OCI-LY1 (cell line): Measurements from ENCODE around the gene PPP1R7.

ENCODE experiments used
- H2AFZ ChIP-seq: fragments of 200-600 bp; sonication (generic), shearing (Covaris generic); 2 replicates; pipeline ENCODE4 v1.6.0; 2014; ENCODE audit warnings: antibody characterized with exemption, mild to moderate bottlenecking, low read length
- H3F3A ChIP-seq: fragments of 200-600 bp; sonication (generic), shearing (Covaris generic); 2 replicates; pipeline ENCODE4 v1.6.0; 2014; ENCODE audit warnings: mild to moderate bottlenecking, antibody characterized with exemption, low read length, moderate library complexity; ENCODE audit not compliant: insufficient read depth
- H3K27ac ChIP-seq: fragments of 200-600 bp; sonication (generic); 2 replicates; pipeline ENCODE4 v1.5.1; 2014; ENCODE audit warnings: low read length, mixed run types, mild to moderate bottlenecking, low read depth; ENCODE audit not compliant: poor library complexity, severe bottlenecking
- H3K27me3 ChIP-seq: fragments of 200-600 bp; sonication (generic); 2 replicates; pipeline ENCODE4 v1.6.0; 2014; ENCODE audit warnings: antibody characterized with exemption, mild to moderate bottlenecking, low read length, moderate library complexity; ENCODE audit not compliant: insufficient read depth
- H3K36me3 ChIP-seq: fragments of 200-600 bp; sonication (generic); 2 replicates; pipeline ENCODE4 v1.6.1; 2014; ENCODE audit warnings: mild to moderate bottlenecking, antibody characterized with exemption, low read length, moderate library complexity, mixed read lengths; ENCODE audit not compliant: insufficient read depth
- H3K4me1 ChIP-seq: fragments of 200-600 bp; sonication (generic); 2 replicates; pipeline ENCODE4 v1.5.1; 2014; ENCODE audit warnings: mild to moderate bottlenecking, low read length, moderate library complexity; ENCODE audit not compliant: insufficient read depth, severe bottlenecking
- H3K4me2 ChIP-seq: fragments of 200-600 bp; sonication (generic), shearing (Covaris generic); 2 replicates; pipeline ENCODE4 v1.6.1; 2014; ENCODE audit warnings: low read length
- H3K4me3 ChIP-seq: fragments of 200-600 bp; sonication (generic); 2 replicates; pipeline ENCODE4 v1.5.1; 2014; ENCODE audit warnings: low read length, low read depth, mild to moderate bottlenecking, mixed read lengths; ENCODE audit not compliant: poor library complexity, severe bottlenecking
- H3K79me2 ChIP-seq: fragments of 200-600 bp; shearing (Covaris generic); 2 replicates; pipeline ENCODE4 v1.6.1; 2016; ENCODE audit warnings: mixed run types, low read length, mixed read lengths; ENCODE audit not compliant: insufficient read depth
- H3K9ac ChIP-seq: fragments of 200-600 bp; sonication (generic), shearing (Covaris generic); 2 replicates; pipeline ENCODE4 v1.6.1; 2014; ENCODE audit warnings: mild to moderate bottlenecking, low read length, mixed read lengths
- H3K9me2 ChIP-seq: fragments of 200-600 bp; sonication (generic), shearing (Covaris generic); 2 replicates; pipeline ENCODE4 v1.6.1; 2014; ENCODE audit warnings: low read depth, mild to moderate bottlenecking, low read length, mixed read lengths
- H3K9me3 ChIP-seq: fragments of 200-600 bp; shearing (Covaris generic); 2 replicates; pipeline ENCODE4 v1.6.1; 2014; ENCODE audit warnings: low read length, mixed read lengths
- H4K20me1 ChIP-seq: fragments of 200-600 bp; sonication (generic), shearing (Covaris generic); 2 replicates; pipeline ENCODE4 v1.6.0; 2016; ENCODE audit warnings: mild to moderate bottlenecking, low read length; ENCODE audit not compliant: insufficient read depth
- EZH2 ChIP-seq: fragments of 200-600 bp; sonication (generic), shearing (Covaris generic); IDR thresholded peaks from 2 replicates; pipeline ENCODE4 v1.8.0; 2017; ENCODE audit warnings: borderline replicate concordance, mixed run types, mild to moderate bottlenecking, antibody characterized with exemption, low read length, moderate library complexity, mixed read lengths
- TF ChIP-seq, protein P1 (sequence below): fragments of 200-600 bp; sonication (generic), shearing (Covaris generic); IDR thresholded peaks from 2 replicates; pipeline ENCODE4 v1.5.1; 2017; ENCODE audit warnings: mild to moderate bottlenecking, antibody characterized with exemption, low read length, moderate library complexity, mixed read lengths

The PPP1R7 gene

DNA sequence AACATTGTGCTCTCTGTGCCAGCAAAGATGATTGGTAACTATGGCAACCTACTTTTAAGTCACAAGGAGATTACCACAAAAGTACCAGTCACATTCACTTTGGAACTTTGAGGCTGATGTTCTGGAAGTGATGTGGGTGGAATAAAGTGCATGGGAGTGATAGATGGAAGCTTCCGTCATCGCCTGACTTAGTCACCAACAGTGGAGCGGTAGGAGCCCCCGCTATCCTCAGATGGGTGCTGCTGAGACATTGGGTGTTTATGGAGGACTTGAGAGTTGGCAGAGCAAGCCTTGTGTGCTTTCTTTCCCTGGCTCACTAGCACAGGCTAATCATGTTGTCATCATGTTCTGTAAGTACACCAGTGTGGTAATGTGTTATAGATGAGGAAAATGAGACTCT lies 4.6 kb downstream of the PPP1R7 start:
- Histone ChIP-seq H2AFZ (no peak overlapping the region), H4K20me1 (no peaks in the 10 kb centered on the region), H3K9me2 (no peaks in the 10 kb centered on the region), H3K27me3 (no peaks in the 10 kb centered on the region), H3K36me3 (peaks cover 50% of the 10 kb centered on the region), H3K79me2 (peaks cover 13% of the 10 kb centered on the region; the same call in 1 of the 2 replicates), H3K4me2 (no peak overlapping the region), H3K4me3 (no peak overlapping the region), H3K9me3 (no peaks in the 10 kb centered on the region), H3K9ac (no peak overlapping the region), H3K27ac (no peak overlapping the region), H3F3A (no peaks in the 10 kb centered on the region), H3K4me1 (peaks cover 13% of the 10 kb centered on the region)
- no peak for TF ChIP-seq EZH2
- TF ChIP-seq, protein P1, sequence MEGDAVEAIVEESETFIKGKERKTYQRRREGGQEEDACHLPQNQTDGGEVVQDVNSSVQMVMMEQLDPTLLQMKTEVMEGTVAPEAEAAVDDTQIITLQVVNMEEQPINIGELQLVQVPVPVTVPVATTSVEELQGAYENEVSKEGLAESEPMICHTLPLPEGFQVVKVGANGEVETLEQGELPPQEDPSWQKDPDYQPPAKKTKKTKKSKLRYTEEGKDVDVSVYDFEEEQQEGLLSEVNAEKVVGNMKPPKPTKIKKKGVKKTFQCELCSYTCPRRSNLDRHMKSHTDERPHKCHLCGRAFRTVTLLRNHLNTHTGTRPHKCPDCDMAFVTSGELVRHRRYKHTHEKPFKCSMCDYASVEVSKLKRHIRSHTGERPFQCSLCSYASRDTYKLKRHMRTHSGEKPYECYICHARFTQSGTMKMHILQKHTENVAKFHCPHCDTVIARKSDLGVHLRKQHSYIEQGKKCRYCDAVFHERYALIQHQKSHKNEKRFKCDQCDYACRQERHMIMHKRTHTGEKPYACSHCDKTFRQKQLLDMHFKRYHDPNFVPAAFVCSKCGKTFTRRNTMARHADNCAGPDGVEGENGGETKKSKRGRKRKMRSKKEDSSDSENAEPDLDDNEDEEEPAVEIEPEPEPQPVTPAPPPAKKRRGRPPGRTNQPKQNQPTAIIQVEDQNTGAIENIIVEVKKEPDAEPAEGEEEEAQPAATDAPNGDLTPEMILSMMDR = no peak

DNA sequence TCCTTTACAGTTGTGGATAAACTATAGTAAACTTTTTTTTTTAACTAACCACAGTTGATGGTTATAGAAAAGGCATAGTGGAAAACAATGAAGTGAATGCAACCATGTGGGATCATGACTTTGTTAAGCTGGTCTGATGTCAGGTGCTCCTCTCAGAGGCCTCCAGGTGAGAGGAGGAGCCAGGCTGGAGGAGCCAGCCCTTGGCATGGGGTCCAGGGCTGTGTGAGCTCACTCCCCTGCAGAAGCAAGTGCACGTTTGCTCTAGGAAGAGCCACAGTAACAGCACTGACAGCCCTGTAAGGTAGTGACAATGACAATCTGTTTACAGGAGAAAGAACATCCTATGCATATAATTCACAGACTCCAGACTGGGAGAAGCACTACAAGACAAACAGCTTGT lies 5.7 kb downstream of the PPP1R7 start:
- H4K20me1 ChIP-seq = no peaks in the 10 kb centered on the region
- peaks cover 9% of the 10 kb centered on the region; the same call in 1 of the 2 replicates for H3K79me2 ChIP-seq
- H3K9ac ChIP-seq = no peak overlapping the region
- H3K27me3 ChIP-seq = no peaks in the 10 kb centered on the region
- no peak overlapping the region for H3K4me2 ChIP-seq
- no peaks in the 10 kb centered on the region for H3K9me3 ChIP-seq
- peaks cover 57% of the 10 kb centered on the region for H3K36me3 ChIP-seq
- no peaks in the 10 kb centered on the region for H3F3A ChIP-seq
- H3K4me1 ChIP-seq = peaks cover 12% of the 10 kb centered on the region
- no peak overlapping the region for H3K27ac ChIP-seq
- TF ChIP-seq, protein P1 = no peak
- no peak for TF ChIP-seq EZH2
- no peak overlapping the region for H3K4me3 ChIP-seq
- H2AFZ ChIP-seq = no peak overlapping the region
- H3K9me2 ChIP-seq = no peaks in the 10 kb centered on the region

DNA sequence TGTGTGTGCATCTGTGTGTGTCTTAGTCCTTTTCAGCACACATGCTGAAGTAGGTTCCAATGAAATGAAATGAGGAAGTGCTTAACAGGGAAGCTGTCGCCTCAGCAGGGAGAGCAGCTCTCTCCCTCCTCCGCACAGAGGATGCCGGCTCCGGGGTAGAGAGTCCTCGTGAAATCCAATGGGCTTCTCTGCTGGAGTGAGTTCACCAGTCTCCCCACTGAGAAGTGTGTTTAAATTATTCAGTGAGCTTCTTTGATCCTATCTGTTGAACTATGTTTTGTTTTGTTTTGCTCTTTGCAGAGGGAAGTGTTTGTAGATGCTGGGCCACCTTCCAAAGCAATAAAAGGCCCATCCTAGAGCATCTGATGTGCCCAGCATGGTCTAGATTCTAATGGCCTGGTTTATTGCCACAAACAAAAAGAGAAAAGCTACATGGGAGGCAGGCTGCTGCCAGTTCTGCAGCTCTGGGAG lies 6.7 kb downstream of the PPP1R7 start:
- H3K9me2 ChIP-seq = no peaks in the 10 kb centered on the region
- no peak overlapping the region for H2AFZ ChIP-seq
- H3F3A ChIP-seq = no peaks in the 10 kb centered on the region
- H3K4me3 ChIP-seq = no peak overlapping the region
- H3K4me2 ChIP-seq = no peak overlapping the region
- H3K27me3 ChIP-seq = no peaks in the 10 kb centered on the region
- no peak overlapping the region for H3K27ac ChIP-seq
- no peaks in the 10 kb centered on the region for H4K20me1 ChIP-seq
- no peak overlapping the region for H3K9ac ChIP-seq
- peaks cover 1% of the 10 kb centered on the region for H3K4me1 ChIP-seq
- H3K9me3 ChIP-seq = no peaks in the 10 kb centered on the region
- no peak for TF ChIP-seq EZH2
- TF ChIP-seq, protein P1 = no peak
- no peaks in the 10 kb centered on the region for H3K79me2 ChIP-seq
- H3K36me3 ChIP-seq = peaks cover 65% of the 10 kb centered on the region
